GM23338 (cell line): ENCODE measurements around the gene DACH1. TPM values are rescaled to one million over a fixed set of nuclear protein-coding genes. Genes with fewer than 3 reads are reported as not detected.

Experiments
- ATAC-seq: fragments of 200-7000 bp; cut with Tn5 transposase; 3 replicates; pipeline ENCODE4 v1.9.1; 2020
- DNase-seq: peaks from one replicate; pipeline ENCODE4 v3.0.0-alpha.2; 2015; ENCODE audit warnings: low spot score
- H2AFZ ChIP-seq: fragments of 200-600 bp; sonication (generic); 2 replicates; pipeline ENCODE4 v1.8.0; 2016; ENCODE audit warnings: antibody characterized with exemption, mild to moderate bottlenecking, moderate library complexity
- H3F3A ChIP-seq: fragments of 200-600 bp; sonication (generic); replicated peaks from 2 replicates; pipeline ENCODE4 v1.8.0; 2017; ENCODE audit warnings: antibody characterized with exemption, mixed run types, low read depth
- H3K27ac ChIP-seq: fragments of 200-600 bp; sonication (generic); 2 replicates; pipeline ENCODE4 v1.6.1; 2016; ENCODE audit warnings: low read depth
- H3K27me3 ChIP-seq: fragments of 200-600 bp; sonication (generic); 2 replicates; pipeline ENCODE4 v1.8.0; 2016; ENCODE audit warnings: mild to moderate bottlenecking, mixed run types, moderate library complexity; ENCODE audit not compliant: insufficient read depth
- H3K36me3 ChIP-seq: fragments of 200-600 bp; sonication (generic); 2 replicates; pipeline ENCODE4 v1.8.0; 2016; ENCODE audit warnings: mild to moderate bottlenecking; ENCODE audit not compliant: insufficient read depth
- H3K4me1 ChIP-seq: fragments of 200-600 bp; sonication (generic); 2 replicates; pipeline ENCODE4 v1.8.0; 2016; ENCODE audit warnings: mild to moderate bottlenecking, moderate library complexity; ENCODE audit not compliant: insufficient read depth
- H3K4me2 ChIP-seq: fragments of 200-600 bp; sonication (generic); 2 replicates; pipeline ENCODE4 v1.7.1; 2017; ENCODE audit warnings: mixed run types
- H3K4me3 ChIP-seq: fragments of 200-600 bp; sonication (generic); 2 replicates; pipeline ENCODE4 v1.6.1; 2016; ENCODE audit warnings: mixed run types
- H3K79me2 ChIP-seq: fragments of 200-600 bp; sonication (generic); replicated peaks from 2 replicates; pipeline ENCODE4 v1.8.0; 2017; ENCODE audit warnings: mild to moderate bottlenecking; ENCODE audit not compliant: insufficient read depth
- H3K9me2 ChIP-seq: fragments of 200-600 bp; sonication (generic); 2 replicates; pipeline ENCODE4 v1.8.0; 2017; ENCODE audit not compliant: insufficient read depth
- H4K20me1 ChIP-seq: fragments of 200-600 bp; sonication (generic); replicated peaks from 2 replicates; pipeline ENCODE4 v1.8.0; 2017; ENCODE audit warnings: mild to moderate bottlenecking; ENCODE audit not compliant: insufficient read depth
- H3K27ac Mint-ChIP-seq: 2 replicates; pipeline ENCODE4 v1.8.0; 2020; ENCODE audit warnings: inconsistent platforms, mild to moderate bottlenecking, moderate library complexity, mixed read lengths
- H3K27me3 Mint-ChIP-seq: 3 replicates; pipeline ENCODE4 v1.8.0; 2022; ENCODE audit warnings: low read depth, mild to moderate bottlenecking, moderate library complexity, mixed read lengths, inconsistent platforms; ENCODE audit not compliant: insufficient read depth, poor library complexity
- H3K36me3 Mint-ChIP-seq: 3 replicates; pipeline ENCODE4 v1.8.0; 2021; ENCODE audit warnings: low read depth, mild to moderate bottlenecking, inconsistent platforms, moderate library complexity, mixed read lengths
- H3K4me1 Mint-ChIP-seq: 3 replicates; pipeline ENCODE4 v1.8.0; 2020; ENCODE audit warnings: mild to moderate bottlenecking, inconsistent platforms, mixed read lengths
- H3K4me3 Mint-ChIP-seq: 3 replicates; pipeline ENCODE4 v1.8.0; 2021; ENCODE audit warnings: moderate library complexity, mild to moderate bottlenecking, inconsistent platforms, mixed read lengths
- H3K9me3 Mint-ChIP-seq: 3 replicates; pipeline ENCODE4 v1.8.0; 2020; ENCODE audit warnings: moderate library complexity, mild to moderate bottlenecking, inconsistent platforms, mixed read lengths
- JUNB ChIP-seq: IDR thresholded peaks from one replicate; pipeline ENCODE4 v1.6.1; 2016; ENCODE audit warnings: antibody characterized with exemption; ENCODE audit not compliant: unreplicated experiment
- NANOG ChIP-seq: IDR thresholded peaks from 2 replicates; pipeline ENCODE4 v1.6.1; 2016; ENCODE audit warnings: antibody characterized with exemption, borderline replicate concordance
- polyA plus RNA-seq: library from polyadenylated mRNA; unstranded; fragments of >200 nt; fragmentation: Nextera tagmentation; extraction: Ambion mirVana; gene quantifications from 2 replicates; pipeline ENCODE4 v1.2.1, GENCODE V29; 2016
- total RNA-seq: library from RNA; depleted of rRNA; stranded (reverse); fragments of >200 nt; shearing (Covaris generic); gene quantifications from 2 replicates; pipeline ENCODE4 v1.2.3, GENCODE V29; 2014
- TF ChIP-seq, protein P1 (sequence below): IDR thresholded peaks from 2 replicates; pipeline ENCODE4 v1.6.1; 2016; ENCODE audit warnings: antibody characterized with exemption
- TF ChIP-seq, protein P2 (sequence below): fragments of 250-450 bp; sonication (Bioruptor Pico); IDR thresholded peaks from 2 replicates; pipeline ENCODE4 v1.5.0; 2020; ENCODE audit warnings: mild to moderate bottlenecking, moderate library complexity
- TF ChIP-seq, protein P3 (sequence below), 2 experiments: fragments of 200-600 bp in 1 of 2; sonication (generic) in 1 of 2; conservative IDR thresholded peaks; 2 replicates each; pipeline versions ENCODE4 v1.5.1 to v1.6.1; 2016 to 2017; ENCODE audit warnings: antibody characterized with exemption in 2 of 2, low read depth in 2 of 2, mild to moderate bottlenecking in 2 of 2, moderate library complexity in 1 of 2

Gene DACH1
- total and polyA plus RNA-seq, 2 experiments from 2014 or later: 0.45 to 0.57 TPM

DNA sequence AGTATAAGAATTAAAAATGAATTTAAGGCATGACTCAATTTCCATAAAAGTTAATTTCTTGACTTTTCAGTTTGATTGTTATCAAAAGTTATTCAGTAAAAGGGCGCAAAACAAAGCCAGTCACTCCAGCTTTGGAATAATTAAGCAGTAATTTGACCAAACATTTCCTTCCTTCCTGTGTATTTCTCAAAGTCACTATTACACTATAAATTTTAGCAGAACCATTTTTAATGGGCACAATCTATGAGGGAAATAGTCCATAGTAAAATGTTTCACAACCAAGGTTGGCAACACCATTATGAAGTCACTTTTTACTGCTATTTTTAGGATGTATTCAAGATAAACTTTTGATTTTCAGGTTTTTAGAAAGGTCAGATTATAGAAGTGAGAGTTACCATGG is 91.0 kb downstream of the DACH1 start:
- Histone ChIP-seq H3K79me2 (no peaks in the 10 kb centered on the region), H3F3A (no peaks in the 10 kb centered on the region), H3K27ac (no peak overlapping the region), H3K27me3 (no peaks in the 10 kb centered on the region), H3K9me2 (no peaks in the 10 kb centered on the region), H3K36me3 (no peaks in the 10 kb centered on the region), H3K4me1 (no peaks in the 10 kb centered on the region), H3K4me2 (no peak overlapping the region), H3K4me3 (no peak overlapping the region), H4K20me1 (no peaks in the 10 kb centered on the region), H2AFZ (no peak overlapping the region)
- ATAC-seq (no peak), DNase-seq (no peak)
- no peak overlapping the region for H3K4me3 Mint-ChIP-seq
- TF ChIP-seq, protein P1, sequence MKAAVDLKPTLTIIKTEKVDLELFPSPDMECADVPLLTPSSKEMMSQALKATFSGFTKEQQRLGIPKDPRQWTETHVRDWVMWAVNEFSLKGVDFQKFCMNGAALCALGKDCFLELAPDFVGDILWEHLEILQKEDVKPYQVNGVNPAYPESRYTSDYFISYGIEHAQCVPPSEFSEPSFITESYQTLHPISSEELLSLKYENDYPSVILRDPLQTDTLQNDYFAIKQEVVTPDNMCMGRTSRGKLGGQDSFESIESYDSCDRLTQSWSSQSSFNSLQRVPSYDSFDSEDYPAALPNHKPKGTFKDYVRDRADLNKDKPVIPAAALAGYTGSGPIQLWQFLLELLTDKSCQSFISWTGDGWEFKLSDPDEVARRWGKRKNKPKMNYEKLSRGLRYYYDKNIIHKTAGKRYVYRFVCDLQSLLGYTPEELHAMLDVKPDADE: no peak
- TF ChIP-seq, protein P2, sequence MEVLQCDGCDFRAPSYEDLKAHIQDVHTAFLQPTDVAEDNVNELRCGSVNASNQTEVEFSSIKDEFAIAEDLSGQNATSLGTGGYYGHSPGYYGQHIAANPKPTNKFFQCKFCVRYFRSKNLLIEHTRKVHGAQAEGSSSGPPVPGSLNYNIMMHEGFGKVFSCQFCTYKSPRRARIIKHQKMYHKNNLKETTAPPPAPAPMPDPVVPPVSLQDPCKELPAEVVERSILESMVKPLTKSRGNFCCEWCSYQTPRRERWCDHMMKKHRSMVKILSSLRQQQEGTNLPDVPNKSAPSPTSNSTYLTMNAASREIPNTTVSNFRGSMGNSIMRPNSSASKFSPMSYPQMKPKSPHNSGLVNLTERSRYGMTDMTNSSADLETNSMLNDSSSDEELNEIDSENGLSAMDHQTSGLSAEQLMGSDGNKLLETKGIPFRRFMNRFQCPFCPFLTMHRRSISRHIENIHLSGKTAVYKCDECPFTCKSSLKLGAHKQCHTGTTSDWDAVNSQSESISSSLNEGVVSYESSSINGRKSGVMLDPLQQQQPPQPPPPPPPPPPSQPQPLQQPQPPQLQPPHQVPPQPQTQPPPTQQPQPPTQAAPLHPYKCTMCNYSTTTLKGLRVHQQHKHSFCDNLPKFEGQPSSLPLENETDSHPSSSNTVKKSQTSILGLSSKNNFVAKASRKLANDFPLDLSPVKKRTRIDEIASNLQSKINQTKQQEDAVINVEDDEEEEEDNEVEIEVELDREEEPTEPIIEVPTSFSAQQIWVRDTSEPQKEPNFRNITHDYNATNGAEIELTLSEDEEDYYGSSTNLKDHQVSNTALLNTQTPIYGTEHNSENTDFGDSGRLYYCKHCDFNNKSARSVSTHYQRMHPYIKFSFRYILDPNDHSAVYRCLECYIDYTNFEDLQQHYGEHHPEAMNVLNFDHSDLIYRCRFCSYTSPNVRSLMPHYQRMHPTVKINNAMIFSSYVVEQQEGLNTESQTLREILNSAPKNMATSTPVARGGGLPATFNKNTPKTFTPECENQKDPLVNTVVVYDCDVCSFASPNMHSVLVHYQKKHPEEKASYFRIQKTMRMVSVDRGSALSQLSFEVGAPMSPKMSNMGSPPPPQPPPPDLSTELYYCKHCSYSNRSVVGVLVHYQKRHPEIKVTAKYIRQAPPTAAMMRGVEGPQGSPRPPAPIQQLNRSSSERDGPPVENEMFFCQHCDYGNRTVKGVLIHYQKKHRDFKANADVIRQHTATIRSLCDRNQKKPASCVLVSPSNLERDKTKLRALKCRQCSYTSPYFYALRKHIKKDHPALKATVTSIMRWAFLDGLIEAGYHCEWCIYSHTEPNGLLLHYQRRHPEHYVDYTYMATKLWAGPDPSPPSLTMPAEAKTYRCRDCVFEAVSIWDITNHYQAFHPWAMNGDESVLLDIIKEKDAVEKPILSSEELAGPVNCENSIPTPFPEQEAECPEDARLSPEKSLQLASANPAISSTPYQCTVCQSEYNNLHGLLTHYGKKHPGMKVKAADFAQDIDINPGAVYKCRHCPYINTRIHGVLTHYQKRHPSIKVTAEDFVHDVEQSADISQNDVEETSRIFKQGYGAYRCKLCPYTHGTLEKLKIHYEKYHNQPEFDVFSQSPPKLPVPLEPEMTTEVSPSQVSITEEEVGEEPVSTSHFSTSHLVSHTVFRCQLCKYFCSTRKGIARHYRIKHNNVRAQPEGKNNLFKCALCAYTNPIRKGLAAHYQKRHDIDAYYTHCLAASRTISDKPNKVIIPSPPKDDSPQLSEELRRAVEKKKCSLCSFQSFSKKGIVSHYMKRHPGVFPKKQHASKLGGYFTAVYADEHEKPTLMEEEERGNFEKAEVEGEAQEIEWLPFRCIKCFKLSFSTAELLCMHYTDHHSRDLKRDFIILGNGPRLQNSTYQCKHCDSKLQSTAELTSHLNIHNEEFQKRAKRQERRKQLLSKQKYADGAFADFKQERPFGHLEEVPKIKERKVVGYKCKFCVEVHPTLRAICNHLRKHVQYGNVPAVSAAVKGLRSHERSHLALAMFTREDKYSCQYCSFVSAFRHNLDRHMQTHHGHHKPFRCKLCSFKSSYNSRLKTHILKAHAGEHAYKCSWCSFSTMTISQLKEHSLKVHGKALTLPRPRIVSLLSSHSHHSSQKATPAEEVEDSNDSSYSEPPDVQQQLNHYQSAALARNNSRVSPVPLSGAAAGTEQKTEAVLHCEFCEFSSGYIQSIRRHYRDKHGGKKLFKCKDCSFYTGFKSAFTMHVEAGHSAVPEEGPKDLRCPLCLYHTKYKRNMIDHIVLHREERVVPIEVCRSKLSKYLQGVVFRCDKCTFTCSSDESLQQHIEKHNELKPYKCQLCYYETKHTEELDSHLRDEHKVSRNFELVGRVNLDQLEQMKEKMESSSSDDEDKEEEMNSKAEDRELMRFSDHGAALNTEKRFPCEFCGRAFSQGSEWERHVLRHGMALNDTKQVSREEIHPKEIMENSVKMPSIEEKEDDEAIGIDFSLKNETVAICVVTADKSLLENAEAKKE: no peak
- TF ChIP-seq NANOG (no peak), JUNB (no peak)
- TF ChIP-seq, protein P3, sequence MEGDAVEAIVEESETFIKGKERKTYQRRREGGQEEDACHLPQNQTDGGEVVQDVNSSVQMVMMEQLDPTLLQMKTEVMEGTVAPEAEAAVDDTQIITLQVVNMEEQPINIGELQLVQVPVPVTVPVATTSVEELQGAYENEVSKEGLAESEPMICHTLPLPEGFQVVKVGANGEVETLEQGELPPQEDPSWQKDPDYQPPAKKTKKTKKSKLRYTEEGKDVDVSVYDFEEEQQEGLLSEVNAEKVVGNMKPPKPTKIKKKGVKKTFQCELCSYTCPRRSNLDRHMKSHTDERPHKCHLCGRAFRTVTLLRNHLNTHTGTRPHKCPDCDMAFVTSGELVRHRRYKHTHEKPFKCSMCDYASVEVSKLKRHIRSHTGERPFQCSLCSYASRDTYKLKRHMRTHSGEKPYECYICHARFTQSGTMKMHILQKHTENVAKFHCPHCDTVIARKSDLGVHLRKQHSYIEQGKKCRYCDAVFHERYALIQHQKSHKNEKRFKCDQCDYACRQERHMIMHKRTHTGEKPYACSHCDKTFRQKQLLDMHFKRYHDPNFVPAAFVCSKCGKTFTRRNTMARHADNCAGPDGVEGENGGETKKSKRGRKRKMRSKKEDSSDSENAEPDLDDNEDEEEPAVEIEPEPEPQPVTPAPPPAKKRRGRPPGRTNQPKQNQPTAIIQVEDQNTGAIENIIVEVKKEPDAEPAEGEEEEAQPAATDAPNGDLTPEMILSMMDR (conservative IDR thresholded peaks at IDR 0.05; ENCODE audit: low read depth in 2 of 2): no peak
- H3K27ac Mint-ChIP-seq: no peak overlapping the region
- H3K36me3 Mint-ChIP-seq: no peaks in the 10 kb centered on the region
- no peaks in the 10 kb centered on the region for H3K9me3 Mint-ChIP-seq
- H3K27me3 Mint-ChIP-seq: no peaks in the 10 kb centered on the region
- no peaks in the 10 kb centered on the region for H3K4me1 Mint-ChIP-seq
